D721Med (cell line): Measurements from ENCODE around the gene FPR1.

Experiments
- DNase-seq: peaks from one replicate; pipeline ENCODE4 v3.0.0; 2011; ENCODE audit warnings: low spot score; ENCODE audit not compliant: insufficient read length
- FAIRE-seq: peaks from 2 replicates; lab custom pipeline; 2011; peaks lifted over from hg19 to GRCh38; lab: Jason Lieb, UNC
- CTCF ChIP-seq: IDR thresholded peaks from 2 replicates; pipeline ENCODE4 v1.5.1; 2012; ENCODE audit warnings: mild to moderate bottlenecking, control low read depth; ENCODE audit not compliant: insufficient read depth; ENCODE audit errors: missing control alignments

FPR1 gene

GRCh38 chr19:51796195-51796679 is 44.6 kb upstream of the FPR1 start:
- no peak for FAIRE-seq
- TF ChIP-seq CTCF = no peak

GRCh38 chr19:51794885-51795490 is 43.3 kb upstream of the FPR1 start, which contains the start of gene FPR3:
TSS of gene FPR3 (plus strand) at chr19:51795157. CDS start at chr19:51823749, 28,592 bp downstream.
- no peak for DNase-seq
- TF ChIP-seq CTCF = no peak
- FAIRE-seq = no peak

More at GRCh38 chr19:51796195-51796679, 44.6 kb upstream of the FPR1 start:
- DNase-seq = no peak

- DNase-seq (no peak), FAIRE-seq (no peak)
These were observed 42.3 kb upstream of the FPR1 start for GRCh38 chr19:51793994-51794393.

DNA sequence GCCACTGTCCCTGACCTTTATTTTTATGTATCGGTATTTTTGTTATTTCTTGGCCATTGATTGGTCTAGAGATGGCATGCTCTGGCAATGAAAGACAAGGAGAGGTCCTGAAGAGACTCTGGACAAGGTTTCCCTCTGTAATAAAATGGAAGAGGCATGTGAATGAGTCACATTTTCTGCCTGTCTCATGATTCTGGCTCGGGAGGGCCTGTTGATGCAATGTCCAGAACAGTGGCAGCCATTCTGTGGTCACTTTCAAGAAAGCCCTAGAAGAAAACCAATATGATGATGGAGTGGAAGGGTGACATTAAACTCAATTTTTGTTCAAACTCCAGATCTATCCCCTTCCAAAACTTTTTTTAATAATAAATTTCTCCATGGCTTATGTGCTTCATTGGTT is 41.3 kb upstream of the FPR1 start:
- FAIRE-seq = no peak

More at GRCh38 chr19:51793994-51794393, 42.3 kb upstream of the FPR1 start:
- no peak for TF ChIP-seq CTCF

DNA sequence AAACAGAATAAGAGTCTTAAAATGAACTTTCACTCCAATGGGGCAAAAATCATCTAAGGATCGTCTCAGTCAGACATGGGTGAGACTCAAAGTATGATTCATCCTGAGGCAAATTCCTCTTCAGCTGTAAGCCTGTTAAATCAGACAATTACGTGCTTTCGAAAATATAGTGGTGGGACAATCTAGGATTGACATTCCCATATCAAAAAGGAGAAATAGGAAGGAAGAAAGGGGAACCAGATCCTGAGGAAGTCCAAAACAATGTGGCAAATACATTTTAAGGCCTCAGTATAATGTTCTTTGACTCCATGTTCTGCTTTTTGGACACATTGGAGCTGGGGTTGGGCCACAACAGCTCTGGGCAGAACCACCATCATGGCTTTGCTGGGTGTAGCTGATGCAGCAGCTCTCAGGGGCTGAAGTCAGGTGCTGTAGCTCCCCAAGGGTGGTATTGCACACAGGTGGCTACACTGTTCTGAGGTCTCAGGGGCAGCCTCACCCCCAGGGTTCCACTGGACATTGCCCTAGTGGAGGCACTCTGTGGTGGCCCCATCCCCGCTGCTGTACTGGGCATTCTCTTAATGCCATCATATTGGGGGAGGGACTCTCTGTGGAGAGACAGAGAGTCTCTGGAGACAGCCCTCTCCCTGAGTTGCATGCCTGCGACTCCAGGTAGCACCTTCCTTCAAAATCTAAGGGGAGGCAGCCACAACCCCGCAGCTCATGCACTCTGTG is 37.5 kb upstream of the FPR1 start:
- no peak for TF ChIP-seq CTCF
- FAIRE-seq = no peak
- no peak for DNase-seq

More for the DNA sequence above, 41.3 kb upstream of the FPR1 start:
- DNase-seq = no peak
- no peak for TF ChIP-seq CTCF

- FAIRE-seq (no peak), DNase-seq (no peak)
- no peak for TF ChIP-seq CTCF
These were observed 36.4 kb upstream of the FPR1 start for GRCh38 chr19:51788029-51788428.
